Suprapubic skin (tissue), 4 donors: ENCODE data around the gene CFAP58.

ENCODE experiments used
- CTCF ChIP-seq, 2 donors: fragments of 200-600 bp in 1 of 2; fragments of 450-650 bp in 1 of 2; sonication (generic) in 1 of 2; IDR thresholded peaks; one replicate each; pipeline ENCODE4 v1.5.1; 2016 to 2019; ENCODE audit warnings: antibody characterized with exemption in 2 of 2, mild to moderate bottlenecking in 1 of 2, moderate library complexity in 1 of 2
- POLR2A ChIP-seq, 2 donors: fragments of 450-650 bp; IDR thresholded peaks; one replicate each; pipeline ENCODE4 v1.6.1; 2017; ENCODE audit warnings: antibody characterized with exemption in 2 of 2, mild to moderate bottlenecking in 2 of 2, moderate library complexity in 2 of 2
- POLR2AphosphoS5 ChIP-seq, 3 donors: sonication (generic); formaldehyde crosslinking; IDR thresholded peaks; one replicate each; pipeline ENCODE4 v1.6.1; 2017; ENCODE audit warnings: antibody characterized with exemption in 3 of 3

- TF ChIP-seq CTCF (IDR thresholded peaks at IDR 0.05), result no peak
- TF ChIP-seq POLR2A (IDR thresholded peaks at IDR 0.05), result no peak
- TF ChIP-seq POLR2AphosphoS5 (IDR thresholded peaks at IDR 0.05), result no peak
Measured at GRCh38 chr10:104328646-104328895, 25.1 kb upstream of the CFAP58 start.
